Hepatocyte (in vitro differentiated cells): ENCODE data around the gene METTL27.

Source experiments
- EZH2 ChIP-seq: fragments of 200-600 bp; sonication (generic); IDR thresholded peaks from 2 replicates; pipeline ENCODE4 v1.6.1; 2016; ENCODE audit warnings: antibody characterized with exemption, mild to moderate bottlenecking, borderline replicate concordance
- EZH2phosphoT487 ChIP-seq: fragments of 200-600 bp; sonication (generic); IDR thresholded peaks from one replicate; pipeline ENCODE4 v1.6.1; 2018; ENCODE audit warnings: antibody characterized with exemption, mild to moderate bottlenecking, low read depth, moderate library complexity; ENCODE audit not compliant: unreplicated experiment, severe bottlenecking
- TF ChIP-seq, protein P1 (sequence below): fragments of 200-600 bp; sonication (generic); IDR thresholded peaks from 2 replicates; pipeline ENCODE4 v1.5.1; 2016; ENCODE audit warnings: antibody characterized with exemption, mild to moderate bottlenecking; ENCODE audit not compliant: poor library complexity

DNA sequence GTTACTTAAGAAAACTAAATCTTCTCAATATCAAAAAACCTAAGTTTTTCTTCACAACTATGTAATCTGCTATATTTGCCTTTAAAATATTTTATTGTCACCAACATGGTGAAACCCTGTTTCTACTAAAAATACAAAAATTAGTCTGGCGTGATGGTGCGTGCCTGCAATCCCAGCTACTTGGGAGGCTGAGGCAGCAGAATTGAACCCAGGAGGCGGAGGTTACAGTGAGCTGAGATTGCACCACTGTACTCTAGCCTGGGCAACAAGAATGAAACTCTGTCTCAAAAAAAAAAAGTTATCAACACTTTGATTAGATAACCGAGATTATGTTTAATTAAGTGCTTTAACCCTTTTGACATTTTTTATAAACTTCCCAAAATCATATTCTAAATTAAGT is 39.9 kb downstream of the METTL27 start:
- no peak for TF ChIP-seq EZH2
- TF ChIP-seq, protein P1, sequence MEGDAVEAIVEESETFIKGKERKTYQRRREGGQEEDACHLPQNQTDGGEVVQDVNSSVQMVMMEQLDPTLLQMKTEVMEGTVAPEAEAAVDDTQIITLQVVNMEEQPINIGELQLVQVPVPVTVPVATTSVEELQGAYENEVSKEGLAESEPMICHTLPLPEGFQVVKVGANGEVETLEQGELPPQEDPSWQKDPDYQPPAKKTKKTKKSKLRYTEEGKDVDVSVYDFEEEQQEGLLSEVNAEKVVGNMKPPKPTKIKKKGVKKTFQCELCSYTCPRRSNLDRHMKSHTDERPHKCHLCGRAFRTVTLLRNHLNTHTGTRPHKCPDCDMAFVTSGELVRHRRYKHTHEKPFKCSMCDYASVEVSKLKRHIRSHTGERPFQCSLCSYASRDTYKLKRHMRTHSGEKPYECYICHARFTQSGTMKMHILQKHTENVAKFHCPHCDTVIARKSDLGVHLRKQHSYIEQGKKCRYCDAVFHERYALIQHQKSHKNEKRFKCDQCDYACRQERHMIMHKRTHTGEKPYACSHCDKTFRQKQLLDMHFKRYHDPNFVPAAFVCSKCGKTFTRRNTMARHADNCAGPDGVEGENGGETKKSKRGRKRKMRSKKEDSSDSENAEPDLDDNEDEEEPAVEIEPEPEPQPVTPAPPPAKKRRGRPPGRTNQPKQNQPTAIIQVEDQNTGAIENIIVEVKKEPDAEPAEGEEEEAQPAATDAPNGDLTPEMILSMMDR = no peak
- no peak for TF ChIP-seq EZH2phosphoT487
